Natural killer cell (primary cell): Measurements from ENCODE around the gene MAP1A. TPM values are rescaled to one million over a fixed set of nuclear protein-coding genes. Genes with fewer than 3 reads are reported as not detected.

Experiments
- ATAC-seq, 3 donors: fragments of 150-1000 bp in 2 of 3; fragments of 200-7000 bp in 1 of 3; cut with Tn5 transposase; 1 replicate in 1 of 3; 2 replicates in 2 of 3; pipeline ENCODE4 v1.10.0; 2021; ENCODE audit warnings: mild to moderate bottlenecking in 2 of 3, moderate library complexity in 2 of 3
- DNase-seq, 2 donors: peaks; one replicate each; pipeline versions ENCODE4 v3.0.0 to v3.0.0-alpha.2; 2013 to 2021; ENCODE audit warnings: mixed read lengths in 1 of 2
- H3K27ac ChIP-seq: one replicate; pipeline ENCODE4 v1.5.1; 2013; ENCODE audit warnings: mild to moderate bottlenecking, low read length
- H3K27me3 ChIP-seq: one replicate; pipeline ENCODE4 v1.6.1; 2013; ENCODE audit warnings: low read length; ENCODE audit not compliant: control insufficient read depth, insufficient read depth
- H3K36me3 ChIP-seq: one replicate; pipeline ENCODE4 v1.6.1; 2013; ENCODE audit warnings: low read length; ENCODE audit not compliant: control insufficient read depth, insufficient read depth
- H3K4me1 ChIP-seq: one replicate; pipeline ENCODE4 v1.6.1; 2013; ENCODE audit warnings: low read length; ENCODE audit not compliant: control insufficient read depth, insufficient read depth
- H3K4me3 ChIP-seq: one replicate; pipeline ENCODE4 v1.5.1; 2013; ENCODE audit warnings: low read length
- H3K9me3 ChIP-seq: one replicate; pipeline ENCODE4 v1.6.1; 2013; ENCODE audit warnings: low read length; ENCODE audit not compliant: control insufficient read depth, insufficient read depth
- H3K27ac Mint-ChIP-seq, 2 donors: one replicate each; pipeline ENCODE4 v1.8.0; 2022; ENCODE audit warnings: mild to moderate bottlenecking in 2 of 2, mixed read lengths in 2 of 2, moderate library complexity in 1 of 2
- H3K27me3 Mint-ChIP-seq, 2 donors: one replicate each; pipeline ENCODE4 v1.8.0; 2022; ENCODE audit warnings: low read depth in 2 of 2, mixed read lengths in 2 of 2
- H3K36me3 Mint-ChIP-seq: one replicate; pipeline ENCODE4 v1.8.0; 2022; ENCODE audit warnings: mixed read lengths
- H3K4me1 Mint-ChIP-seq, 2 donors: one replicate each; pipeline ENCODE4 v1.8.0; 2022; ENCODE audit warnings: mixed read lengths in 2 of 2
- H3K4me3 Mint-ChIP-seq: one replicate; pipeline ENCODE4 v1.8.0; 2022; ENCODE audit warnings: mild to moderate bottlenecking, moderate library complexity, mixed read lengths
- H3K9me3 Mint-ChIP-seq, 2 donors: one replicate each; pipeline ENCODE4 v1.8.0; 2022; ENCODE audit warnings: mixed read lengths in 2 of 2
- WGBS: methylation state at CpG from one replicate; pipeline ENCODE4 v1.1.7; 2013; ENCODE audit warnings: missing lambda C conversion rate; ENCODE audit not compliant: insufficient coverage; 5-methylcytosine and 5-hydroxymethylcytosine counted together
- intact Hi-C: fragments of 100-400 bp; cut with micrococcal nuclease; formaldehyde crosslinking; loops from one replicate; pipeline ENCODE4 v1.14.2; 2022
- total RNA-seq, 4 donors: library from RNA; stranded (reverse); fragments of 120-200 nt in 1 of 4; gene quantifications; one replicate each; pipeline versions ENCODE4 v1.2.3 to v1.2.4, GENCODE V29; 2013 to 2022
- TF ChIP-seq, protein P1 (sequence below): fragments of 200-600 bp; IDR thresholded peaks from one replicate; pipeline ENCODE4 v1.8.0; 2022; ENCODE audit warnings: antibody characterized with exemption

Gene MAP1A
- total RNA-seq, 3 donors from 2014 or later (not counting 1 experiment from before 2014, with no cell fraction given): 0.72 to 2.2 (median 0.98) TPM

DNA sequence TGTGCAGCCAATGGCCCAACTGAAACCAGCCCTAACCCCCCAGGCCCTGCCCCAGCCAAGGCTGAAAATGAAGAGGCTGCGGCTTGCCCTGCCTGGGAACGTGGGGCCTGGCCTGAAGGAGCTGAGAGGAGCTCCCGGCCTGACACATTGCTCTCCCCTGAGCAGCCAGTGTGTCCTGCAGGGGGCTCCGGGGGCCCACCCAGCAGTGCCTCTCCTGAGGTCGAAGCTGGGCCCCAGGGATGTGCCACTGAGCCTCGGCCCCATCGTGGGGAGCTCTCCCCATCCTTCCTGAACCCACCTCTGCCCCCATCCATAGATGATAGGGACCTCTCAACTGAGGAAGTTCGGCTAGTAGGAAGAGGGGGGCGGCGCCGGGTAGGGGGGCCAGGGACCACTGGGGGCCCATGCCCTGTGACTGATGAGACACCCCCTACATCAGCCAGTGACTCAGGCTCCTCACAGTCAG is 11.2 kb downstream of the MAP1A start:
- no peak overlapping the region for H3K4me3 Mint-ChIP-seq
- H3K27me3 Mint-ChIP-seq: no peaks in the 10 kb centered on the region
- no peaks in the 10 kb centered on the region for H3K36me3 Mint-ChIP-seq
- Histone ChIP-seq H3K4me1 (no peaks in the 10 kb centered on the region), H3K27me3 (no peaks in the 10 kb centered on the region), H3K36me3 (no peaks in the 10 kb centered on the region), H3K27ac (no peak overlapping the region), H3K4me3 (no peak overlapping the region), H3K9me3 (no peaks in the 10 kb centered on the region)
- peak in 1 of 2 donors; percentile 1 for DNase-seq
- intact Hi-C loops: no loop called here
- no peak for ATAC-seq
- TF ChIP-seq, protein P1, sequence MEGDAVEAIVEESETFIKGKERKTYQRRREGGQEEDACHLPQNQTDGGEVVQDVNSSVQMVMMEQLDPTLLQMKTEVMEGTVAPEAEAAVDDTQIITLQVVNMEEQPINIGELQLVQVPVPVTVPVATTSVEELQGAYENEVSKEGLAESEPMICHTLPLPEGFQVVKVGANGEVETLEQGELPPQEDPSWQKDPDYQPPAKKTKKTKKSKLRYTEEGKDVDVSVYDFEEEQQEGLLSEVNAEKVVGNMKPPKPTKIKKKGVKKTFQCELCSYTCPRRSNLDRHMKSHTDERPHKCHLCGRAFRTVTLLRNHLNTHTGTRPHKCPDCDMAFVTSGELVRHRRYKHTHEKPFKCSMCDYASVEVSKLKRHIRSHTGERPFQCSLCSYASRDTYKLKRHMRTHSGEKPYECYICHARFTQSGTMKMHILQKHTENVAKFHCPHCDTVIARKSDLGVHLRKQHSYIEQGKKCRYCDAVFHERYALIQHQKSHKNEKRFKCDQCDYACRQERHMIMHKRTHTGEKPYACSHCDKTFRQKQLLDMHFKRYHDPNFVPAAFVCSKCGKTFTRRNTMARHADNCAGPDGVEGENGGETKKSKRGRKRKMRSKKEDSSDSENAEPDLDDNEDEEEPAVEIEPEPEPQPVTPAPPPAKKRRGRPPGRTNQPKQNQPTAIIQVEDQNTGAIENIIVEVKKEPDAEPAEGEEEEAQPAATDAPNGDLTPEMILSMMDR: no peak
- H3K27ac Mint-ChIP-seq: no peak overlapping the region
- H3K4me1 Mint-ChIP-seq: no peaks in the 10 kb centered on the region
- no peaks in the 10 kb centered on the region for H3K9me3 Mint-ChIP-seq
- WGBS: 85% methylated on average over 11 of the region's 11 CpGs

DNA sequence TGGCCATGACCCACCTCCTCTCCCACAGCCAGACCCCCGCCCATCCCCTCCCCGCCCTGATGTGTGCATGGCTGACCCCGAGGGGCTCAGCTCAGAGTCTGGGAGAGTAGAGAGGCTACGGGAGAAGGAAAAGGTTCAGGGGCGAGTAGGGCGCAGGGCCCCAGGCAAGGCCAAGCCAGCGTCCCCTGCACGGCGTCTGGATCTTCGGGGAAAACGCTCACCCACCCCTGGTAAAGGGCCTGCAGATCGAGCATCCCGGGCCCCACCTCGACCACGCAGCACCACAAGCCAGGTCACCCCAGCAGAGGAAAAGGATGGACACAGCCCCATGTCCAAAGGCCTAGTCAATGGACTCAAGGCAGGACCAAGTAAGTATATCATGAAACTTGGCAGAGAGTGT is 11.7 kb downstream of the MAP1A start:
- Histone ChIP-seq H3K27me3 (no peaks in the 10 kb centered on the region), H3K36me3 (no peaks in the 10 kb centered on the region), H3K27ac (no peak overlapping the region), H3K4me3 (no peak overlapping the region), H3K9me3 (no peaks in the 10 kb centered on the region), H3K4me1 (no peaks in the 10 kb centered on the region)
- Mint-ChIP-seq H3K27me3 (no peaks in the 10 kb centered on the region), H3K4me1 (no peaks in the 10 kb centered on the region), H3K4me3 (no peak overlapping the region), H3K36me3 (no peaks in the 10 kb centered on the region), H3K27ac (no peak overlapping the region), H3K9me3 (no peaks in the 10 kb centered on the region)
- 94% methylated on average over 13 of the region's 15 CpGs for WGBS
- DNase-seq (peak in 1 of 2 donors; percentile 1), ATAC-seq (no peak)
- intact Hi-C loops: no loop called here
- TF ChIP-seq, protein P1: no peak

DNA sequence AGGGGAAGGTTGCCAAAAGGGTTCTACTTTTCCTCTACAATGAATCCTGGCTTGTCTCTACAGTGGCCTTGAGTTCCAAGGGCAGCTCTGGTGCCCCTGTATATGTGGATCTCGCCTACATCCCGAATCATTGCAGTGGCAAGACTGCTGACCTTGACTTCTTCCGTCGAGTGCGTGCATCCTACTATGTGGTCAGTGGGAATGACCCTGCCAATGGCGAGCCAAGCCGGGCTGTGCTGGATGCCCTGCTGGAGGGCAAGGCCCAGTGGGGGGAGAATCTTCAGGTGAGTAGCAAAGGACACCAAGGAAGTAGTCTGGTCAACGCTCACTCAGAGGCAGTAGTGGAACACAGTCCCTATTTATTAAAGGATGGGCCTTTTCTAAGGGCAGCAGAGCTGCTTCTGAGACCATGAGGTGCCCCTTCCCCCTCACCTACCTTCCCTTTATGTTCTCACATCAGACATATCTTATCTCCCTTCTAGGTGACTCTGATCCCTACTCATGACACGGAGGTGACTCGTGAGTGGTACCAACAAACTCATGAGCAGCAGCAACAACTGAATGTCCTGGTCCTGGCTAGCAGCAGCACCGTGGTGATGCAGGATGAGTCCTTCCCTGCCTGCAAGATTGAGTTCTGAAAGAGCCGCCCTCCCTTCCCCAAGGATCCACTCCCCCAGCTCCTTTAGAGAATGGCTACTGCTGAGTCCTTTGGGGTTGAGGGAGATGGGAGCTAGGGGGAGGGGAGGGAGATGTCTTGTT is 12.4 kb downstream of the MAP1A start:
- DNase-seq: no peak
- peaks cover 2% of the 10 kb centered on the region for H3K36me3 ChIP-seq
- Mint-ChIP-seq H3K9me3 (no peaks in the 10 kb centered on the region), H3K27ac (no peak overlapping the region), H3K27me3 (no peaks in the 10 kb centered on the region), H3K36me3 (no peaks in the 10 kb centered on the region), H3K4me1 (no peaks in the 10 kb centered on the region), H3K4me3 (no peak overlapping the region)
- no peaks in the 10 kb centered on the region for H3K27me3 ChIP-seq
- TF ChIP-seq, protein P1: no peak
- H3K9me3 ChIP-seq: no peaks in the 10 kb centered on the region
- ATAC-seq: no peak
- intact Hi-C loops: no loop called here
- no peak overlapping the region for H3K27ac ChIP-seq
- no peak overlapping the region for H3K4me3 ChIP-seq
- no peaks in the 10 kb centered on the region for H3K4me1 ChIP-seq
- 96% methylated on average over 10 of the region's 12 CpGs for WGBS
